Retinal pigment epithelial cell (primary cell): ENCODE data around the gene ACP6.
"Not testable (repeated sequence)": the region's sequence is repeated elsewhere in the genome, so short reads cannot be mapped to it uniquely, and the experiment has no call there.

ENCODE experiments used
- DNase-seq: peaks from one replicate; pipeline ENCODE4 v3.0.0-alpha.2; 2010; ENCODE audit warnings: low read depth
- H3K4me3 ChIP-seq: 2 replicates; pipeline ENCODE4 v1.5.1; 2011; ENCODE audit warnings: mild to moderate bottlenecking, low read length, control low read depth, moderate library complexity
- TF ChIP-seq, protein P1 (sequence below): conservative IDR thresholded peaks from 2 replicates; pipeline ENCODE4 v1.5.1; 2011; ENCODE audit warnings: low read depth, low read length, control low read depth, inconsistent platforms

Gene ACP6

DNA sequence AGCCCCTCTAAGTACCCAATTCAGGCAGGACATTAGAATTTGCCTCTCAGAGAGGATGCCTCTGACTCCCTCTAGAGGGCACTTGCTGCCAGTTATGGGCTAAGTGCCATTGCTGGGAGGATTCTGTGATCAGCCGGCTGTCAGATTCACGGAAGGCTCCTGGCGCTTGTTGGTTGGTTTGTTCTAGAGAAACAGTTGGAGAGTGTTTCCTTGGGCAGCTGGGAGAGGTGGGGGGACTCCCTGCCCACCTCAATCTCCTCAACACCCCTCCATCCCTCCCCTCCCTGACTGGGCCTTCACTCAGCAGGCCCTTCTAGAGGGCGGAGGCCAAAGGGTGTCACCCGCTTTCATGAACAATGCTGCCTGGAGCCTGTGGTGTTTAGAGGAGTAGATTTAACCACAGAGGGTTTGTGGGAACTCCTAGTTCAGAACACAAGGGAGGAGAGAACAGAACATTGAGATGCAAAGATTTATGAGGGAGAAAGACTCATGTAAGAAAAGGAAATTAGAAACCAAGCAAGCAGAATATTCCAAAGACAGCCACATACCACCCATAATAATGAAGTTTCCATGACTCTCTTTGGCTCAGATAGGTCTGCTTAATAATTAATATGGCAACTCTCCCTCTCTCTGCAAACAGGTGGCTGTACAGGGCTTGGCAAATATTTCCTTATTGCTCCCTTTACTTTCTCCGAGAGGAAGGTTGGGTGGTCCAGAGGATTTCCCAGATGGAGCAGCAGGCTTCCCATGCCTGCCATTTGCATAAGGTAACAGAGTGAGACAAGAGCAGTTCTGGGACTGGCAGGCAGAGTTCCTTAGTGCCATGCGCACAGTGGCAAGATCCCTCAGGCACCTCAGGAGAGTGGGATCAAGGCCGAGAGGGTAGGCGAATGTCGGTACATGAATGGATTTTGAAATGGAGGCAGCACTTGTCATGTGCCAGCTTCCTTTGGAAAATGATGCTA, 30.0 kb upstream of the ACP6 start:
- TF ChIP-seq, protein P1, sequence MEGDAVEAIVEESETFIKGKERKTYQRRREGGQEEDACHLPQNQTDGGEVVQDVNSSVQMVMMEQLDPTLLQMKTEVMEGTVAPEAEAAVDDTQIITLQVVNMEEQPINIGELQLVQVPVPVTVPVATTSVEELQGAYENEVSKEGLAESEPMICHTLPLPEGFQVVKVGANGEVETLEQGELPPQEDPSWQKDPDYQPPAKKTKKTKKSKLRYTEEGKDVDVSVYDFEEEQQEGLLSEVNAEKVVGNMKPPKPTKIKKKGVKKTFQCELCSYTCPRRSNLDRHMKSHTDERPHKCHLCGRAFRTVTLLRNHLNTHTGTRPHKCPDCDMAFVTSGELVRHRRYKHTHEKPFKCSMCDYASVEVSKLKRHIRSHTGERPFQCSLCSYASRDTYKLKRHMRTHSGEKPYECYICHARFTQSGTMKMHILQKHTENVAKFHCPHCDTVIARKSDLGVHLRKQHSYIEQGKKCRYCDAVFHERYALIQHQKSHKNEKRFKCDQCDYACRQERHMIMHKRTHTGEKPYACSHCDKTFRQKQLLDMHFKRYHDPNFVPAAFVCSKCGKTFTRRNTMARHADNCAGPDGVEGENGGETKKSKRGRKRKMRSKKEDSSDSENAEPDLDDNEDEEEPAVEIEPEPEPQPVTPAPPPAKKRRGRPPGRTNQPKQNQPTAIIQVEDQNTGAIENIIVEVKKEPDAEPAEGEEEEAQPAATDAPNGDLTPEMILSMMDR, result peak; percentile 98
- DNase-seq, result peak; percentile 37
- no peak overlapping the region for H3K4me3 ChIP-seq

DNA sequence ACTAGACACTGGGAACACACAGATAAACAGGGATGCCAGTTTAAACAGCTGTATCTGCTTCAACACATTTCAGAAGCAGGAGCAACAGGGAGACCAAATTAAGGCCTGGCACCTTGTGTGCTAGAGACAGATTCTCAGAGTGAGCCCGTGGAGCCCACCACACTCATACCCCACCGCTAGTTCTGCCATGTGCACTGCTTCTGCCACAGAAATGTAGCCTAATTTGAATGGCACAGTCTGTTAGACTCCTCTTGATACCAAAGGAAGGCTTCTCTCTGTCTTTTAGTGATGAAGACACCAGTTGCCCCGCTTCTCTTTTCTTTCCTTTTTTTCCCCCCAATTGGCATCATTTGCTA, 29.3 kb upstream of the ACP6 start:
- TF ChIP-seq, protein P1, result no peak
- H3K4me3 ChIP-seq, result no peak overlapping the region
- DNase-seq, result no peak

DNA sequence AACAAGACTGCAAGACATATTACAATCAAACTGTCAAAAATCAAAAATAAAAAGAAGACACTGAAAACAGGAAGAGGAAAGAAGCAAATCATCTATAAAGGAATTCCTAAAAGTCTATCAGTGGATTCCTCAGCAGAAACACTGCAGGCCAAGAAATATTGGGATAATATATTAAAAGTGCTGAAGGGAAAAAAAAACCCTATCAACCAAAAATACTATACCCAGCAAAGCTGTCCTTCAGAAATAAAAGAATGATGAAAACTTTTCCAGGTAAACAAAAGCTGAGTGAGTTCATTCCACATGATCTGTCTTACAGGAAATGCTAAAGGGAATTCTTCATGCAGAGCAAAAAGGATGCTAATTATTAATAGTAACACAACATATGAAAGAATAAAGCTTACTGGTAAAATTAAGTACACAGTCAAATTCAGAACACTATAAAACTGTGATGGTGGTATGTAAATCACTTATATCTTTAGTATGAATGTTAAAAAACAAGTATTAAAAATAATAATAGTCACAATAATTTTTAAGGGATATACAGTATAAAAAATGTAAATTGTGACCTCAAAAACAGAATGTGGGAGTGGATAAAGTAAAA, 12.9 kb upstream of the ACP6 start:
- no peak for DNase-seq
- no peak overlapping the region for H3K4me3 ChIP-seq
- TF ChIP-seq, protein P1, result no peak

DNA sequence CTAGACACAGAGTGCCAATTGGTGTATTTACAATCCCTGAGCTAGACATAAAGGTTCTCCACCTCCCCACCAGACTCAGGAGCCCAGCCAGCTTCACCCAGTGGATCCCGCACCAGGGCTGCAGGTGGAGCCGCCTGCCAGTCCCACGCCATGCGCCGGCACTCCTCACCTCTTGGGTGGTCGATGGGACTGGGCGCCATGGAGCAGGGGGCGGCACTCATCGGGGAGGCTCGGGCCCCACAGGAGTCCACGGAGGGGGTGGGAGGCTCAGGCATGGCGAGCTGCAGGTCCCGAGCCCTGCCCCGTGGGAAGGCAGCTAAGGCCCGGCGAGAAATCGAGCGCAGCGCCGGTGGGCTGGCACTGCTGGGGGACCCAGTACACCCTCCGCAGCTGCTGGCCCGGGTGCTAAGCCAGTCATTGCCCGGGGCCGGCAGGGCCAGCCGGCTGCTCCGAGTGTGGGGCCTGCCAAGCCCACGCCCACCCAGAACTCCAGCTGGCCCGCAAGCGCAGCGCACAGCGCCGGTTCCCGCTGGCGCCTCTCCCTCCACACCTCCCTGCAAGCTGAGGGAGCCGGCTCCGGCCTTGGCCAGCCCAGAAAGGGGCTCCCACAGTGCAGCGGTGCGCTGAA, 10.4 kb upstream of the ACP6 start:
- not testable (repeated sequence) for H3K4me3 ChIP-seq, DNase-seq

DNA sequence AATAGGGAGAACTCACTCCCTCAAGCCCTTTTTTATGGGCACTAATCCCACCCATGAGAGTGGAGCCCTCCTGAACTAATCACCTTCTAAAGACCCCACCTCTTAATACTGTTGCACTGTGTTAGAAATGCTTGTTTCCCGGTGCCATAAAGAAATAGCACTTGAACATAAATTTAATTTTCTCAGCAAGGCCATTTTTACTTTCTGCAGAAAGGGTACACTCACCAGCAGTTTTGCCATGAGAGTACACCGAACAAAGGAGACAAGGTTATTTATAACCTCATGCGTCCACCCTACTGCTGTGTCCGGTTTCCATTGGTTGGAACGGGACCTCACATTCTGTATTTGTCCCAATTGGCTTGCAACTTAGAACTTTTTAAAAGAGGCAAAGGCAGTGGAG, 7.4 kb upstream of the ACP6 start:
- not testable (repeated sequence) for DNase-seq, H3K4me3 ChIP-seq

DNA sequence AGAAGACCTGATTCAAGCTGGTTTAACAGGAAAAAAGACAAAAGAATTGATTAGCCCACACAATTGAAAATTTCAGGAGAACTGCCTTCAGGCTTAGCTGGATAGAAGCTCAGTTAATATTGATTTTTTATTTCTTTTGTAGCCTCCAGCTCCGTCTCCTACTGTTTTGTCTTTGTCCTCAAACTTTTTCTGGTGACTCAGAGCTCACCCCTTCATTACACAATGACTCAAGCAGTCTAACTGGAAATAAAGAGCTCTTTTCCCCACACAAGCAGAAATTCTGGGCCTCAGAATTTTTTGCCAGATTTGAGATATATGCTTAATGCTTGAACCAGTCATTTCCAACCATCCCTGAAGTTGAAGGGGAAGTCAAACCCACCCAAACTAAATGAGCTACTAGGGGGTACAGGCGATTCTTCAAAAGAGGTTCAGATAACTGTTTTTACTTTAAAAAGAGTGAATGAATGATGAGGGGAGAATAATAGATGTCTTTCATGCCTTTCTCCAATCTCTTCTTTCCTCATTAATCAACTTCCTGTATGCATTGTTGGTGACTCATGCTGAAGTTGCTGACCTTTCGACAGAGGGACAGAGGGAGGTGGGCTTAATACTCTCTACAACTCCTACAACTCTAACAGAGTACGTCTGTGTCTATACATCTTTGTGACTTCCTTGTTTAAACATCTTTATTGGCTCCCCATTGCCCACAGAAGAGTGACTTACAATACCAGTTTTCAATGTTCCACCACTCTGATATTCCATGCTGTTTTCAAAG, 6.2 kb upstream of the ACP6 start:
- no peak overlapping the region for H3K4me3 ChIP-seq
- TF ChIP-seq, protein P1, result no peak
- no peak for DNase-seq

DNA sequence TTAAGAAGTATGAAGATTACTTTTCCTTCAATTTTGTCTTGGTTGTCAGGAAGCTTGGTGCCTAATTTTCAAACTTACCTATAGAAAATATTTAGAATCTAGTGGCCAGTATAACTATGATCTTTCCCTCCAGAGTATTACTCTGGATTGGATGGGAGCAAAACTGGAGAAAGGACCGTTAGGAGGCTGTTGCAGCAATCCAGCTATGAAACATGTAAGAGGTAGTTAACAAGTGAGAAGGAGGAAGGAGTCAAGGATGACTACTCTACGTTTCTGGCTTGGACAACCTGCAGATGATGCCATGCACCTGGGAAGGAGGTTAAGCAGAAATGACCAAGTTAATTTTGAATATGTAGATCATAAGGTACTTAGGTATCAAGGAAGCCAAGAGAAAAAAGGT, 3.5 kb upstream of the ACP6 start:
- TF ChIP-seq, protein P1, result no peak
- H3K4me3 ChIP-seq, result peak overlapping the region; percentile 17
- no peak for DNase-seq
